HEK293 (cell line): ENCODE measurements around the gene TNFRSF4.

Source experiments
- SALL2 ChIP-seq: fragments of 450-650 bp; formaldehyde crosslinking; IDR thresholded peaks from 2 replicates; pipeline ENCODE4 v1.5.0; 2017; ENCODE audit warnings: missing biosample characterization, mild to moderate bottlenecking, missing genetic modification characterization, borderline replicate concordance
- SCRT2 ChIP-seq: fragments of 450-650 bp; formaldehyde crosslinking; IDR thresholded peaks from 2 replicates; pipeline ENCODE4 v1.5.1; 2016; ENCODE audit warnings: missing biosample characterization, missing genetic modification characterization
- ZFP41 ChIP-seq: fragments of 450-650 bp; formaldehyde crosslinking; IDR thresholded peaks from 2 replicates; pipeline ENCODE4 v1.5.1; 2016; ENCODE audit warnings: missing biosample characterization, missing genetic modification characterization, borderline replicate concordance
- ZNF239 ChIP-seq: fragments of 450-650 bp; formaldehyde crosslinking; IDR thresholded peaks from 2 replicates; pipeline ENCODE4 v1.5.1; 2016; ENCODE audit warnings: missing biosample characterization, missing genetic modification characterization
- ZNF292 ChIP-seq: fragments of 450-650 bp; formaldehyde crosslinking; IDR thresholded peaks from 2 replicates; pipeline ENCODE4 v1.5.1; 2016; ENCODE audit warnings: low read depth, missing biosample characterization, missing genetic modification characterization, borderline replicate concordance
- TF ChIP-seq, protein P1 (sequence below): sonication (generic); formaldehyde crosslinking; IDR thresholded peaks from 2 replicates; pipeline ENCODE4 v1.8.1; 2022; ENCODE audit warnings: mild to moderate bottlenecking, moderate library complexity, missing genetic modification reagents
- TF ChIP-seq, protein P2 (sequence below): fragments of 450-650 bp; formaldehyde crosslinking; IDR thresholded peaks from 2 replicates; pipeline ENCODE4 v1.5.1; 2016; ENCODE audit warnings: missing biosample characterization, missing genetic modification characterization

DNA sequence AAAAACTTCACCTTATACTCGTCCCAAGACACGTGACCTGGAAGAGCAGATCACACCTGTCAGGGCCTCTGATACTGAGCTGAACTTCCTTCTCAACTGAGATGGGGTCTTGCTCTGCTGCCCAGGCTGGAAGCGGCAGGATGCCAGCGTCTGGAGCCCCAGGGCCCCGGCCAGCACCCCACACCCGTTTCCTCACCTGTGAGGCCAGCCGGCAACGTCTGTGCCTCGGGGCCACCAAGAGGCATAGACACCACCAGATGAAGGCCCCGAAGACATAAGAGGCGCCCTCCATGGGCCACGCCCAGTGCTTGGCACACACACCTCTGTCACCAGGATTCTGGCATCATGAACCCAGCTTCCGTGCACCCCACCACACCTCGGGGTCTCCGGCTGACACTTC, 9.4 kb upstream of the TNFRSF4 start:
- TF ChIP-seq, protein P1, sequence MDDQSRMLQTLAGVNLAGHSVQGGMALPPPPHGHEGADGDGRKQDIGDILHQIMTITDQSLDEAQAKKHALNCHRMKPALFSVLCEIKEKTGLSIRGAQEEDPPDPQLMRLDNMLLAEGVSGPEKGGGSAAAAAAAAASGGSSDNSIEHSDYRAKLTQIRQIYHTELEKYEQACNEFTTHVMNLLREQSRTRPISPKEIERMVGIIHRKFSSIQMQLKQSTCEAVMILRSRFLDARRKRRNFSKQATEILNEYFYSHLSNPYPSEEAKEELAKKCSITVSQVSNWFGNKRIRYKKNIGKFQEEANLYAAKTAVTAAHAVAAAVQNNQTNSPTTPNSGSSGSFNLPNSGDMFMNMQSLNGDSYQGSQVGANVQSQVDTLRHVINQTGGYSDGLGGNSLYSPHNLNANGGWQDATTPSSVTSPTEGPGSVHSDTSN (CRISPR knock-in tag), result no peak
- TF ChIP-seq ZNF292 (tag by site-specific recombination), result no peak
- no peak for TF ChIP-seq SALL2 (tag by site-specific recombination)
- TF ChIP-seq, protein P2, sequence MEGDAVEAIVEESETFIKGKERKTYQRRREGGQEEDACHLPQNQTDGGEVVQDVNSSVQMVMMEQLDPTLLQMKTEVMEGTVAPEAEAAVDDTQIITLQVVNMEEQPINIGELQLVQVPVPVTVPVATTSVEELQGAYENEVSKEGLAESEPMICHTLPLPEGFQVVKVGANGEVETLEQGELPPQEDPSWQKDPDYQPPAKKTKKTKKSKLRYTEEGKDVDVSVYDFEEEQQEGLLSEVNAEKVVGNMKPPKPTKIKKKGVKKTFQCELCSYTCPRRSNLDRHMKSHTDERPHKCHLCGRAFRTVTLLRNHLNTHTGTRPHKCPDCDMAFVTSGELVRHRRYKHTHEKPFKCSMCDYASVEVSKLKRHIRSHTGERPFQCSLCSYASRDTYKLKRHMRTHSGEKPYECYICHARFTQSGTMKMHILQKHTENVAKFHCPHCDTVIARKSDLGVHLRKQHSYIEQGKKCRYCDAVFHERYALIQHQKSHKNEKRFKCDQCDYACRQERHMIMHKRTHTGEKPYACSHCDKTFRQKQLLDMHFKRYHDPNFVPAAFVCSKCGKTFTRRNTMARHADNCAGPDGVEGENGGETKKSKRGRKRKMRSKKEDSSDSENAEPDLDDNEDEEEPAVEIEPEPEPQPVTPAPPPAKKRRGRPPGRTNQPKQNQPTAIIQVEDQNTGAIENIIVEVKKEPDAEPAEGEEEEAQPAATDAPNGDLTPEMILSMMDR (tag by site-specific recombination), result no peak
- no peak for TF ChIP-seq ZNF239 (tag by site-specific recombination)
- TF ChIP-seq ZFP41 (tag by site-specific recombination), result no peak
- TF ChIP-seq SCRT2 (tag by site-specific recombination), result no peak
